WERI-Rb-1 (cell line): ENCODE data around the gene CPNE1.

Experiments used
- DNase-seq: peaks from one replicate; pipeline ENCODE4 v3.0.0-alpha.2; 2020
- H3K27ac ChIP-seq: fragments of 250-450 bp; sonication (Bioruptor Pico); 2 replicates; pipeline ENCODE4 v1.5.1; 2020; ENCODE audit warnings: mild to moderate bottlenecking, moderate library complexity
- H3K27me3 ChIP-seq: fragments of 250-450 bp; sonication (Bioruptor Pico); 2 replicates; pipeline ENCODE4 v1.5.1; 2021; ENCODE audit warnings: mild to moderate bottlenecking, low read depth, moderate library complexity; ENCODE audit not compliant: insufficient read depth, severe bottlenecking
- H3K36me3 ChIP-seq: fragments of 250-450 bp; sonication (Bioruptor Pico); 2 replicates; pipeline ENCODE4 v1.5.1; 2020; ENCODE audit warnings: mild to moderate bottlenecking, moderate library complexity
- H3K4me3 ChIP-seq: 2 replicates; pipeline ENCODE4 v1.5.1; 2011; ENCODE audit warnings: low read depth, mild to moderate bottlenecking, control low read depth, low read length
- H3K9me3 ChIP-seq: fragments of 250-450 bp; sonication (Bioruptor Pico); 2 replicates; pipeline ENCODE4 v1.5.1; 2021; ENCODE audit warnings: mild to moderate bottlenecking, moderate library complexity; ENCODE audit not compliant: severe bottlenecking
- TF ChIP-seq, protein P1 (sequence below): IDR thresholded peaks from 2 replicates; pipeline ENCODE4 v1.5.1; 2011; ENCODE audit warnings: low read depth, mild to moderate bottlenecking, control low read depth, inconsistent platforms, low read length

CPNE1 gene

GRCh38 chr20:35643045-35643444, 21.7 kb downstream of the CPNE1 start:
- H3K36me3 ChIP-seq: no peaks in the 10 kb centered on the region; the same call in 1 of the 2 replicates
- DNase-seq: peak; percentile 39
- no peak overlapping the region for H3K4me3 ChIP-seq
- H3K9me3 ChIP-seq: no peaks in the 10 kb centered on the region
- TF ChIP-seq, protein P1, sequence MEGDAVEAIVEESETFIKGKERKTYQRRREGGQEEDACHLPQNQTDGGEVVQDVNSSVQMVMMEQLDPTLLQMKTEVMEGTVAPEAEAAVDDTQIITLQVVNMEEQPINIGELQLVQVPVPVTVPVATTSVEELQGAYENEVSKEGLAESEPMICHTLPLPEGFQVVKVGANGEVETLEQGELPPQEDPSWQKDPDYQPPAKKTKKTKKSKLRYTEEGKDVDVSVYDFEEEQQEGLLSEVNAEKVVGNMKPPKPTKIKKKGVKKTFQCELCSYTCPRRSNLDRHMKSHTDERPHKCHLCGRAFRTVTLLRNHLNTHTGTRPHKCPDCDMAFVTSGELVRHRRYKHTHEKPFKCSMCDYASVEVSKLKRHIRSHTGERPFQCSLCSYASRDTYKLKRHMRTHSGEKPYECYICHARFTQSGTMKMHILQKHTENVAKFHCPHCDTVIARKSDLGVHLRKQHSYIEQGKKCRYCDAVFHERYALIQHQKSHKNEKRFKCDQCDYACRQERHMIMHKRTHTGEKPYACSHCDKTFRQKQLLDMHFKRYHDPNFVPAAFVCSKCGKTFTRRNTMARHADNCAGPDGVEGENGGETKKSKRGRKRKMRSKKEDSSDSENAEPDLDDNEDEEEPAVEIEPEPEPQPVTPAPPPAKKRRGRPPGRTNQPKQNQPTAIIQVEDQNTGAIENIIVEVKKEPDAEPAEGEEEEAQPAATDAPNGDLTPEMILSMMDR: no peak
- no peaks in the 10 kb centered on the region for H3K27me3 ChIP-seq
- H3K27ac ChIP-seq: no peak overlapping the region

GRCh38 chr20:35641743-35642142, 23.0 kb downstream of the CPNE1 start:
- no peak for DNase-seq
- H3K9me3 ChIP-seq: no peaks in the 10 kb centered on the region
- TF ChIP-seq, protein P1: no peak
- H3K4me3 ChIP-seq: no peak overlapping the region
- no peak overlapping the region for H3K27ac ChIP-seq
- no peaks in the 10 kb centered on the region; the same call in 1 of the 2 replicates for H3K36me3 ChIP-seq
- H3K27me3 ChIP-seq: no peaks in the 10 kb centered on the region

- no peak overlapping the region for H3K4me3 ChIP-seq
- H3K27ac ChIP-seq: no peak overlapping the region
- no peak for DNase-seq
- no peaks in the 10 kb centered on the region for H3K9me3 ChIP-seq
- H3K27me3 ChIP-seq: no peaks in the 10 kb centered on the region
- TF ChIP-seq, protein P1: no peak
- H3K36me3 ChIP-seq: no peaks in the 10 kb centered on the region; the same call in 1 of the 2 replicates
Observed at GRCh38 chr20:35640724-35641123, 24.0 kb downstream of the CPNE1 start.

- H3K36me3 ChIP-seq: no peaks in the 10 kb centered on the region; the same call in 1 of the 2 replicates
- TF ChIP-seq, protein P1: no peak
Observed at GRCh38 chr20:35638751-35639150, 25.9 kb downstream of the CPNE1 start.

GRCh38 chr20:35637276-35637675, 27.4 kb downstream of the CPNE1 start:
- DNase-seq: no peak
- H3K36me3 ChIP-seq: peaks cover 3% of the 10 kb centered on the region
- no peaks in the 10 kb centered on the region for H3K9me3 ChIP-seq
- no peak overlapping the region for H3K4me3 ChIP-seq
- H3K27me3 ChIP-seq: no peaks in the 10 kb centered on the region
- TF ChIP-seq, protein P1: no peak
- H3K27ac ChIP-seq: no peak overlapping the region

More at GRCh38 chr20:35638751-35639150, 25.9 kb downstream of the CPNE1 start:
- no peak overlapping the region for H3K4me3 ChIP-seq
- no peaks in the 10 kb centered on the region for H3K27me3 ChIP-seq
- H3K27ac ChIP-seq: no peak overlapping the region
- DNase-seq: no peak
- H3K9me3 ChIP-seq: no peaks in the 10 kb centered on the region

DNA sequence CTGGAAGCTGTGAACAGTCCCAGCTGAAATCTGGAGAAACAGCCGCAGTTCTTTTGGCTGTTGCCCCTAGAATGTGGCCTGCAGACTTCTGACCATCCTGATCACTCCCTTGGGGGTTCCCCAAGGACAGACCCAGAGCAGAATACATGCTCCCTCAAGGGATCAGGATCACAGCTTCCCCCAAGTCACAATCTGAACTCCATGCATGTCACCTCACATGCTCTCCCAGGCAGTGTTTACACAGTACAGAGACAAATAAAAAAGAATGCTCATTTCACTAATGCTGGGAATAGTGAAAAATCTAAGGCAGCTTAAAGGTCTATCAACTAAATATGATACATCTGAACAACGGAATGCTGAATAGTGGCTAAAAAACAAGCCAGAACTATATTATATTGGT, 28.6 kb downstream of the CPNE1 start:
- TF ChIP-seq, protein P1: no peak
- DNase-seq: no peak
- Histone ChIP-seq H3K27ac (no peak overlapping the region), H3K4me3 (no peak overlapping the region), H3K27me3 (no peaks in the 10 kb centered on the region), H3K9me3 (no peaks in the 10 kb centered on the region), H3K36me3 (peaks cover 11% of the 10 kb centered on the region)
